Activated naive CD4-positive, alpha-beta T cell treated with anti-CD3 and anti-CD28 coated beads, Interleukin-2, amount 50 U/mL, for 72 hours (primary cell): ENCODE results near the gene HIRA. TPM values are rescaled to one million over a fixed set of nuclear protein-coding genes. Genes with fewer than 3 reads are reported as not detected.

Experiments used
- ATAC-seq, 2 donors: fragments of 150-1000 bp; cut with Tn5 transposase; 2 replicates each; pipeline ENCODE4 v1.10.0; 2021; ENCODE audit warnings: mild to moderate bottlenecking in 2 of 2, moderate library complexity in 2 of 2
- DNase-seq, 2 donors: peaks; one replicate each; pipeline ENCODE4 v3.0.0; 2021 to 2022; ENCODE audit warnings: low spot score in 2 of 2
- H3K27ac Mint-ChIP-seq, 2 donors: one replicate each; pipeline ENCODE4 v1.8.0; 2022; ENCODE audit warnings: mild to moderate bottlenecking in 2 of 2, mixed read lengths in 2 of 2
- H3K36me3 Mint-ChIP-seq, 2 donors: one replicate each; pipeline ENCODE4 v1.8.0; 2022; ENCODE audit warnings: mixed read lengths in 2 of 2
- H3K9me3 Mint-ChIP-seq, 2 donors: one replicate each; pipeline ENCODE4 v1.8.0; 2022; ENCODE audit warnings: mixed read lengths in 2 of 2
- total RNA-seq, 2 donors: library from RNA; stranded (reverse); gene quantifications; one replicate each; pipeline ENCODE4 v1.2.3, GENCODE V29; 2022

HIRA gene
- total RNA-seq, 2 donors from 2014 or later, result 18.1 to 37.0 TPM

DNA sequence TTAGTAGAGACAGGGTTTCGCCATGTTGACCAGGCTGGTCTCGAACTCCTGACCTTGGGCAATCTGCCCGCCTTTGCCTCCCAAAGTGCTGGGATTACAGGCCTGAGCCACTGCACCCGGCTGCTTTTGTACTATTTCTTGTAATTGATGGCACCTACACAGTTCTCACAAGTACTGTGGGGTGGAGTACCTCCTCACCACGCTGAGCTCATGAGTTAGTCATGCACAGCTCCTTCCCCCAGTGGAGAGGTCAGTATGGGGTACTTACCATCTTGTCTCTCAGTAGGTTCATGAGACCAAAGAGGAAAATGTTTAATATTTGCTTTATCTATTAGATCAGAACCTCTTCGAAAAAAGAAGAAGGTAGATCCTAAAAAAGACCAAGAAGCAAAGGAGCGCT is 2.9 kb upstream of the HIRA start:
- DNase-seq (no peak), ATAC-seq (peak in 1 of 2 donors; percentile 13)
- Mint-ChIP-seq H3K27ac (peak overlapping the region; percentile 33 to 93), H3K36me3 (peaks cover 5 to 16% of the 10 kb centered on the region in 2 donors), H3K9me3 (no peaks in the 10 kb centered on the region)

DNA sequence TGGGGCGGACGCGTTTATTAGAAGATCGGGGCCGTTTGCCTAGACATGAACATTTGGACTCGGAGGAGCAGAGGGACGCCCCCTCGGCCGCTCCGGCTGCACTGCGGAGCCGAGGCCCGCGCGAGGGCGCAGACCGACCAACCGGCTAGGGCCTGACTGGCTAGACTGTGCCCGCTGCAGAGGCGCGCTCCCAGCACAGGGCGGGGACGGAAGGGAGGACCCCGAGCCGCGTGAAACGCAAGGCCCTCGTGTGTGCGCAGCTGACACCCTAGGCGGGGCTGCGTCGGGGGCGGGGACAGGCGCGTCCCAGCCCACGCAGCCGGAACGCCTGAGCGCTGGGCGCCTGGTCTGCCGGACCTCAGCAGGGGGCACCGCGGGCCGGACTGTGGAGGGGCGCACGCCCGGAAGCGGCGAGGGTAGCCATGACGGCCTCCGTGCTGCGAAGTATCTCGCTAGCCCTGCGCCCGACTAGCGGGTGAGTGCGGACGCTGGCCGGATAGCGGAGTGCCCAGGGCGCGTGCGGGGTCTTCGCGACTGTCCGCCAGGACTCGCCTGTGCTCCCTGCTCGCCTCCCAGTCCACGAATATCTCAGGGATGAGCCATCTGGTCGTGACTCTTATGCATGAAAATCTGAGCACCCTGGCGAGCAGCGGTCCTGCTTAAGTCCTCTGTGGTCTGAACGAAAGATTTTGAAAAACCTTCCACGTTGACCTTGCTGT is 759 bp upstream of the HIRA start, which contains the start of gene MRPL40:
Gene MRPL40 (plus strand): TSS at position 413 of the 719 bp plus-strand sequence. CDS start 10 bp downstream, at position 423.
- DNase-seq (peak; percentile 87 to 89), ATAC-seq (peak; percentile 88 to 90)
- Mint-ChIP-seq H3K27ac (peak within 1 kb of the TSS; percentile 92 to 93), H3K9me3 (no peaks in the 10 kb centered on the region), H3K36me3 (peaks cover 5 to 26% of the 10 kb centered on the region in 2 donors)

DNA sequence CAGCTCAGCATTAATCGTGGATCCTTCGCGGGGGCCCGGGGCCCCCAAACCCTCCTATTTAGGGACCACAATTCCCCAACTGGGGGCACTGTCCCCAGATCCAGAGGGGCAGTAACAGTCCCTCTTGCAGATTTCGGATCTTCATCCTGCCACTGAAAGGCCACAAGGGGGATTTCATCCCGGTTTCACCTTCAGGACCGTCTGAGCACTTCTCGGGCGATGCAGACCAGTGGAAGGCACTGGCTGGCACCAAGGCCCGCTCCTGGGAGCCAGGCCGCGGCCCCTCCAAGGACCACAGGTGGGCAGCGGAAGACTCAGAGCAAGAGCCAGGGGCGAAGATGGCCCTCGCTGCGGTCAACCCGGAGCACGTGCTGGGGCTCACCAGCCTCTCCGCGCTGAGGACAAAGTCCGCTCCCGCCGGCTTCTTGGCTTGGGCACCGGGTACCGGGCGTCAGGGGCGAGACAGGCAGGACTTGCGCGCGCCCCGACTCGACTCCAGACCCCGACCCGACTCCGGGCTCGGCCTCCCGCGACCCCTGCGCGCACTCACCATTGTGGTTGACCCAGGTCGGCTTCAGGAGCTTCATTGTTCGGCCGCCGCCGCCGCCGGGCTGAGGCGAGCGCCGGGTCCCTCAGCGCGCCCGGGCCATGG is 517 bp downstream of the HIRA start:
- H3K36me3 Mint-ChIP-seq, result peaks cover 5 to 39% of the 10 kb centered on the region in 2 donors
- H3K27ac Mint-ChIP-seq, result peak overlapping the region; percentile 65 to 82
- peak in 1 of 2 donors; percentile 29 for DNase-seq
- H3K9me3 Mint-ChIP-seq, result no peaks in the 10 kb centered on the region
- peak in 1 of 2 donors; percentile 5 for ATAC-seq

DNA sequence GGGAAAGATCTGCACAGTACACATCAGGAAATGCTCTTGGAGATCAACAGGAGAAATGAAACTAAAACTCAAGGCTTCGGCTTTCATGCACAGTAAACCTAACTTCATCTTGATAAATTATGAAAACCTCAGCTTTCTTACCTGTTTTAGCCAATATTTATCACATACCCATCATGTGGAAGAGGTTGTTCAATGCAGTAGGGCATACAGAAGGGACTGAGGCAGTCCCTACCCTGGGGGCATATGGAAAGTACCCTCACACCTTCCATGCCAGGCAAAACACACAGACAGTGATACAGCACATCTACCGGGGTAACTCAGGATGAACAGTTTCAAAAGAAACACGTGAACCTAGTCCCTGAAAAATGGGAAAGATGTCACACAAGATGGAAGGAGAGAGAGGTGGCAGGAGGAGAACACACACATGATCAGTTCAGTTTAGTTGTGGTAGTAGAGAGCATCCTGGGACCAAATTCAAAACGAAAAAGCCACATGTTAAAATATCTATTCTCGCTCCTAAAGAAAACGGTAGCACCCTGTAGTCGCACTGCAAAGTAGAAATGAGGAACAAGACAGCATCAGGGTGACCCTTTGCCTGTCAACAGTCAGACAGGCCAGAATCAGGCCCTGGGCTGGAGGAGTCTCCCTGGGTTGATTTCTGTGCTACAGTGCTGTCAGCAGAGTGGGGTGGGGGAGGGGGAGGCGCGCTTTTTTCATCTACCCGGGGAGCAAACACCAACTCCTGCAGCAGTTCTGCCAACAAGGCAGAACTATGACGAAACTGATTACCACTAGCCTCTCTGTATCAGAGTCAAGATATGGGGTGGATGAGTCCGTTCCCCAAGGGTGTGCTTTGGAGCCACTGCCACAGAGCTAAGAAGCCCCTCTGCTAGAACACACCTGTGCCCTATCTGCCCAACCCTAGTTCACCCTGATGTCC is 1.3 kb downstream of the HIRA start:
- H3K27ac Mint-ChIP-seq, result peak overlapping the region; percentile 65 to 82
- no peaks in the 10 kb centered on the region for H3K9me3 Mint-ChIP-seq
- DNase-seq, result no peak
- peaks cover 5 to 40% of the 10 kb centered on the region in 2 donors for H3K36me3 Mint-ChIP-seq
- peak; percentile 4 to 15 for ATAC-seq

DNA sequence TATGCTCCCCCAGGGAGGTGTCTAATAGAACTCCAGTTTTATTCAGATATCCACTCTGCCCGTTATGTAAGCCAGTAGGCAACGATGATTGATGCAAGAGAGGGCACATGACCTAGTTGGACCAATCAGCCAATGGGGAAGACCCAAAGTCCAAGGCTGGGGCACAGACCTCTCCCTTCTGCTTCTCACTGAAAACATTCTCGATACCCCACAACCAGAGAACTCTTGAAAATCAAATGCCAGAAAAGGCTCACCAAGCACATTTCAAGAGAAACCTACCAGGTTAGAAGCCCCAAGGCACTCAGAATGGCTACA is 7.4 kb downstream of the HIRA start:
- ATAC-seq (no peak), DNase-seq (no peak)
- Mint-ChIP-seq H3K9me3 (no peaks in the 10 kb centered on the region), H3K36me3 (peaks cover 0 to 28% of the 10 kb centered on the region in 2 donors), H3K27ac (no peak overlapping the region)

DNA sequence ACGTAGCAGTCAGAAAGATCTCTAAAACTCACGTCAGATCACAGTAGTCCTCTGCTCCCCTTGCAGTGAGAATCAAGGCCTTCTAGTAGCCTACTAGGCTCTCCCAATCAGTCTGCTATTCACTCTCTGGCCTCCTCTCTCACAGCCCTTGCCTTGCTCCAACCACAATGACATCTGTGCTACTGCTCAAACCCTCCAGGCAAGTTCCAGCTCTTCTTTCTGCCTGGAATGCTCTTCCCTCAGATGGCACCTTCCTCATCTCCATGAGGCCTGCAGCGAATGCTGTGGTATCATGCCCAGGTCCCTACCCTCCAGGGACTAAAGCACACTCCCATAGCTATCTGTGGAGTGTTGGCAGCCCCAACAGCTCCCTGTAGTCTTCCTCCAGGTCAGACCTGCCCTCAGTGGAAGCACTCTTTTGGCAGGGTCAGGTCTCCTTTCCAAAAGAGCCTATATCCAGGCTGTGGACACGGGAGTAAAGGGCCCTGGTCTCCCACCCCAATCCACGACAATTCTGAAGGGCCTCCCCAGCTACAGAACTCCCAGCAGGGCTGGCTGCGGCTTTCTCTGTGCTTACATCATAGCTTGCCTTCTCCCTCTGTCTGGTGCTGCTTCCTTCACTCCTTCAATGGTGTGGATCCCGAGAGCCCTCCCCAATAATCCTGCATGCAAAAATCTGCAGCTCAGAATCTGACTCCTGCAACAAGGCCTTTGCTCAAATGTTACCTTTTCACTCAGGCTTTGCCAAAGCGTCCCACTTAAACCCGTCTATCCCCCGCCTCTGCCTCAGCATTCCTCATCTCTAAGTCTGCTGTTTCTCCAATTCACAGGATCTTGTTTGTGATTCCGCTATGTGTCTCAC is 8.9 kb downstream of the HIRA start:
- H3K27ac Mint-ChIP-seq, result peak overlapping the region; percentile 21 to 75
- ATAC-seq (no peak), DNase-seq (no peak)
- H3K36me3 Mint-ChIP-seq, result peaks cover 0 to 24% of the 10 kb centered on the region in 2 donors
- H3K9me3 Mint-ChIP-seq, result no peaks in the 10 kb centered on the region

DNA sequence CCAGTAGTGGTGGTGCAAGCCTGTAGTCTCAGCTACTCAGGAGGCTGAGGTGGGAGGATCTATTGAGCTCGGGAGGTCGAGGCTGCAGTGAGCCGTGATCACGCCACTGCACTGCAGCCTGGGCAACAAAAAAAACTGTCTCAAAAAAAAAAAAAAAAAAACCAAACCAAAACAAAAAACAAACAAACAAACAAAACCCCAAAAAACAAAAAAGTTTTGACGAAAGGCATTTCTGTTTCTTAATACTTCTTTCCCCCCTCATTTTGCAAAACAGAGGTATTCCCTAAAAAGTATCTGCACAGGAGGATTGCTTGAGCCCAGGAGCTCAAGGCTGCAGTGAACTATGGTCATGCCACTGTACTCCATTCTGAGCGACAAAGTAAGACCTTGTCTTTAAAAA is 11.2 kb downstream of the HIRA start:
- no peak for DNase-seq
- H3K9me3 Mint-ChIP-seq, result no peaks in the 10 kb centered on the region
- peak overlapping the region; percentile 39 to 82 for H3K27ac Mint-ChIP-seq
- no peak for ATAC-seq
- peaks cover 0 to 15% of the 10 kb centered on the region in 2 donors for H3K36me3 Mint-ChIP-seq

DNA sequence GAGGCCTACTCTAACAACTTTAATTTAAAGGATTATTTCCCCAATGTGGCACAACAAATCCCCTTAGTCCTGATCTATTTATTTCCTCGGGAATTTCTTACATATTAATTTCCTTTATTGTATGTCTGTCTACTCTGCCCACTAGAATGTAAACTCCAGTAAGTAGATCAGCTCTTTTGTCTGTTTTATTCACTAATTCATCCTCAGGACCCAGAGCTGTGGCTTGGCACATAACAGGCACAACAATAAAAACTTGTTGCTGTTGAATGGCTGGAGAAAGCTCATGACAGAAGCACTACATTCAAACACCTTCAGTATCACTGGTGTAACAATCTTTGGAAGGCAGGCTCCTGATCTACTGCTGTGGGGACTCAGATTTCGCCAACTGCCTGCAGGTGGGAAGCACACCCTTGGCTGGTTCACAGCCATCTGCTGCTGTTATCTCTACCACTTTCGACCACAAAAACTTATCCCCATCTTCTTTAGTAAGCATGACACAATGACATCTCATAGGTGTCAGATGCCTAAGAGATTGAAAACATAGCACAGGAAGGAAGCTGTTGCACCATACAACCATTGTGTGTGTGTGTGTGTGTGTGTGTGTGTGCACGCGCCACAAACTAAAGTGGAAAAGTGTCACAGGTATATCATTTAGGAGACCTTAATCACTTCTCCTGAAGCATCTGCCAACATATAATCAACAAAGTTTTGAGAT is 11.9 kb downstream of the HIRA start:
- Mint-ChIP-seq H3K9me3 (no peaks in the 10 kb centered on the region), H3K27ac (peak overlapping the region; percentile 39 to 82), H3K36me3 (peaks cover 0 to 15% of the 10 kb centered on the region in 2 donors)
- DNase-seq, result peak in 1 of 2 donors; percentile 34
- ATAC-seq, result peak; percentile 97 to 98

DNA sequence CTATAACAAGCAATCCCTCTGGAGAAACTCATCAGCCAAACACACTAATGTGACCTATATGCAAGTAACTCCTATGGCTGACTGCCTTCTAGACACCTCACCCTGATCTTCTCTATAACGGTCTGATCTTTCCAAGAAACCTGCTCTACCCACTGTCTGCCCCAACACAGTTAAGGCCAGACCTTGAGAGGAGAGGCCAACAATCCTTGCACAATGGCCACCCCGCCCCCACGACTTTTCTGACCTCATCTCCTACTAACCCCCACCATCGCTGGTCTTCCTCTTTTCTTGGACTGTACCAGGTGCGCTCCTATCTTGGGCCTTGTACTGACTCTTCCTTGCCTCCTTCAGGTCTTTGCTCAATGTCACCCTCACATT is 12.5 kb downstream of the HIRA start:
- H3K36me3 Mint-ChIP-seq, result peaks cover 0 to 15% of the 10 kb centered on the region in 2 donors
- no peaks in the 10 kb centered on the region for H3K9me3 Mint-ChIP-seq
- no peak for DNase-seq
- peak overlapping the region; percentile 39 to 82 for H3K27ac Mint-ChIP-seq
- peak in 1 of 2 donors; percentile 7 for ATAC-seq

DNA sequence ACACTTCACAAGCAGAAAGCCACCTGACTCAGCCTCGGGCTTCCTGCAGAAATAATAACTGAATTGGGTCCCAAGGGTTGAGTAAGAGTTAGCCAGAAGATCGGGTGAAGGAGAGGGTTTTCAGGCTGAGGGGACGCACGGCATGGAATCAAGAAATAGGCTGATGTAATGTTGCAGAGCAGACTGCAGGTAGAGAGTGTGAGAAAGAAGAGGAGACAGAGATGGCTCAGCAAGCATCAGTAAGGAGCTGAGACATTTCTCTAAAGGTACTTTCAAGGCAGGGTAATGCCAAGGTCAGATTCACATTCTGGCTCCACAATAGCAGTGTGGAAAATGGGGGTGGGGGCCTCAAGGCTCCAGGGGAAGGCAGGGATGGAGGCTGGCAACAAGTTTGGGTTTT is 18.6 kb downstream of the HIRA start:
- DNase-seq, result no peak
- no peaks in the 10 kb centered on the region for H3K9me3 Mint-ChIP-seq
- H3K27ac Mint-ChIP-seq, result no peak overlapping the region
- peaks cover 0 to 9% of the 10 kb centered on the region in 2 donors for H3K36me3 Mint-ChIP-seq
- ATAC-seq, result no peak

DNA sequence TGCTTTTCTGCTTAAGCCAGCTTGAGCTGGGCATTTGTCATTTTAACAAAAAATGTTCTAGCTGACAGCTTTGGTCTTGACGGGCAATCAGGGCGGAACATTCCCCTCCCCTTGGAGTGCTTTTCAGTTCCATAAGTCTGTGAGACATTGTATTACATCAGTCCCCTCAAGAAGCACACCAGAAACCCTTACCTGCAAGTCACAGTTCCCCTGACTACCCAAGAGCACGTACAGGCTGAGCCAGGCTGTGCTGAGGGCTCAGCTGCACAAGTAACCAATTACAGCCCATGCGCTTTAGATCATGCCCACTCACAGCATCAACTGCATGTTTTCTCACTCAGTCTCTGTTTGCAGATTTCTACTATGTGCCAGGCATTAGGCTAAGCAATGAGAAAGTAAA is 19.1 kb downstream of the HIRA start:
- Mint-ChIP-seq H3K36me3 (peaks cover 0 to 5% of the 10 kb centered on the region in 2 donors), H3K27ac (no peak overlapping the region), H3K9me3 (no peaks in the 10 kb centered on the region)
- DNase-seq (no peak), ATAC-seq (no peak)

DNA sequence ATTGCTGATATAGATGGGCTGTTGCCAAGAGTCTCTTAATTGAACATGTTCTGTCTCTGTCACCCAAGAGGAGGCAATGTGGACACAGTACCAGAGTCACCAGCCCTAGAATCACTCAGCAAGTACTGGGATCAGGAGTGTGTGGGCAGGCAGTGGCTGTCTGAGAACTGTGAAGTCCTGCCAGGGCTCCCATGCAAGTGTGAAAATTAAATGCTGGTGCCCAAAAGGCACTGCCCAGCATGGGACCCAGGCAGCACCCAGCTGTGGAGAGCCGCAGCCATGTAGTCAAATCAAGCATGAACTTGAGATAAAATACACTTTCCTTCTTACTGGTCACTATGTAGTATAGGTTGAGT is 19.9 kb downstream of the HIRA start:
- no peaks in the 10 kb centered on the region for H3K9me3 Mint-ChIP-seq
- peak overlapping the region in 1 of 2 donors; percentile 24 for H3K27ac Mint-ChIP-seq
- H3K36me3 Mint-ChIP-seq, result no peaks in the 10 kb centered on the region
- DNase-seq (no peak), ATAC-seq (no peak)

DNA sequence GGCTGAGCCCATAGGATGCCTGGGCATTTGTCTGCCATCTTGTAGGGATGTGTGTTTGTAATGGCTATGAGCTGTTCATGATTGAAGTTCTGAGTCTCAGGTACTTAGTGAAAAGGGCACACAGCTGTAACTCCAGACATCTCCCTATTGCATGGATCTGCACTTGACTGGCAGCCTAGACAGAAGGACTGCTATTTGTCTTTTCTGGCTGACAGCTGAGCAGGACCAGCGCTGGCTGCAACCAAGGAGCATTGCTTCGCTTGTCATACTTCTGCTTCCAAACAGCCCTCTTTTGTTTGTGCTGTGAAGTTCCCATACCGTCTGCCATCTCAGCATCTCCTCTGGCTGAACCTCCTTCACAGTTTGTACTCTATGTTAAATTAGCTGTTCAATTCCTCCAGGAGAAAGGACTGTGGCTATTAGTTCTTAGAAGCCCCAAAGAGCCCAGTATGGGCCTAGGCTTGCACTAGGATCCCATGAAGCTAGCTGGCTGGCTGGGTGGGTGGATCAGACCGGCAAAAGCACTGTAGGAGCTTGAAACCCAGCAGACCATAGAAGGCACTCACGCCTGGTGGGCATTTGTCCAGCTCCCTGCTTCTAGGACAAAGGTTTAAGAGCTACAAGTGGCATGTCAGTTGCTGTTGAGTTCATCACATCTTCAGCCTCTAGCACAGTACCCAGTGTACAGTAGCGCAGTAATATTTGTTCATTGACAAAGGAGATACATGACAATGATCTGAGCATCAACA is 20.4 kb downstream of the HIRA start:
- no peak for ATAC-seq
- peak overlapping the region; percentile 24 to 40 for H3K27ac Mint-ChIP-seq
- H3K9me3 Mint-ChIP-seq, result no peaks in the 10 kb centered on the region
- no peak for DNase-seq
- no peaks in the 10 kb centered on the region for H3K36me3 Mint-ChIP-seq

DNA sequence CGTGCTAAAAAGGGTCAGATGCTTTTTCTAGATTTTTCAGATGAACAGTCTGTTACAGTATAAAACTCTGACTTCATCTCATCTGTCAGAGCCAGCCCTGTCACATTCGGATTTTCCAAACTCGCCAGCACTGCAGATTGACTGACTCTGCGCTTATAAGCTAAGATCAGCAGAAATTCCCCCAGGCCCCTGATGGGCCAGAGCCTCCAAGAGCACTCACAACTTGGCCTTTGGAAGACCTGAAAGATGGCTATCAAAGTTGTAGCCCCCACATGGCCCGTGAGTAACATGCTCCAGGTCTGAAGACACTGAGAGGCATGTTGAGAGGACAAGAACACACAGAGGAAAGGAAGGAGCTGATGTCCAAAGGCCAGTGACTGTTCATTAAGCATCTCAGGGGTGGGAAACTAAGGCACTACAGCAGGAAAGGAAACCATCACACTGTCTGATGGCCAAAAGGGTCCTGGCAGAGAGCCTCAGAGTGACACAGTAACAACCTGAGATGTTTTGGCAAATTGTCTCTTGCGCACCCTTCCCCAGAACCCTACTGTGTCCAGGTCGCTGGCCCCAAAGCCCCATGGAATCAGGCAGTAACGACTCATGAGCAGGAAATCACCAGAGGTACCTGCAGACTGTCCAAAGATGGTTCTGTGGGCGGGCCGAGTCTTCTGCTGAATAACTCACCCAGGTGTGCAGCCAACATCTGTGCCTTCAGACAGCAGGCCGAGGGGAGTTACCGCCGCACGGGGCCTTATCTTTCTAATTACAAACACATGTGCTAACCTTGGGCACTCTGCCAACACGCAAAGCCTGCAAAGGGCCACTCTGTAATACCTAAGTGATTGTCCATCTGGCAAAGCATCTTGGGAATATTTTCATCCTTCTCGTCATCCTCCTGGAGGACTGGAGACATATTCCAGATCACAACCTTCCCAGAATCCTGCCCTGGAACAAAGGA is 23.6 kb downstream of the HIRA start:
- Mint-ChIP-seq H3K36me3 (peaks cover 6 to 7% of the 10 kb centered on the region in 2 donors), H3K9me3 (no peaks in the 10 kb centered on the region), H3K27ac (peak overlapping the region in 1 of 2 donors; percentile 46)
- ATAC-seq, result no peak
- DNase-seq, result no peak
